GM12865 (cell line): ENCODE data around the gene SPATA16.

ENCODE experiments used
- DNase-seq: peaks from one replicate; pipeline ENCODE4 v3.0.0; 2010; ENCODE audit warnings: low read depth
- H3K4me3 ChIP-seq: 2 replicates; pipeline ENCODE4 v1.5.1; 2011; ENCODE audit warnings: mild to moderate bottlenecking, low read depth, low read length, control low read depth
- CTCF ChIP-seq: IDR thresholded peaks from 2 replicates; pipeline ENCODE4 v1.5.1; 2011; ENCODE audit warnings: low read length, control low read depth, low read depth, inconsistent platforms; ENCODE audit not compliant: insufficient read depth; ENCODE audit errors: missing control alignments

Gene SPATA16

GRCh38 chr3:173058229-173058628 is 82.8 kb downstream of the SPATA16 start:
- no peak overlapping the region for H3K4me3 ChIP-seq
- DNase-seq, result no peak
- no peak for TF ChIP-seq CTCF

GRCh38 chr3:173055228-173055933 is 85.7 kb downstream of the SPATA16 start:
- no peak for TF ChIP-seq CTCF
- no peak for DNase-seq
- no peak overlapping the region for H3K4me3 ChIP-seq

- no peak for DNase-seq
- no peak overlapping the region for H3K4me3 ChIP-seq
- no peak for TF ChIP-seq CTCF
These were observed 91.7 kb downstream of the SPATA16 start for GRCh38 chr3:173049360-173049759.

GRCh38 chr3:173045770-173046382 is 95.2 kb downstream of the SPATA16 start:
- DNase-seq, result no peak
- no peak for TF ChIP-seq CTCF
- H3K4me3 ChIP-seq, result no peak overlapping the region

GRCh38 chr3:173044998-173045397 is 96.0 kb downstream of the SPATA16 start:
- no peak for TF ChIP-seq CTCF
- H3K4me3 ChIP-seq, result no peak overlapping the region
- no peak for DNase-seq

- no peak overlapping the region for H3K4me3 ChIP-seq
- TF ChIP-seq CTCF, result no peak
- no peak for DNase-seq
These were observed 97.3 kb downstream of the SPATA16 start for GRCh38 chr3:173043757-173044156.

- DNase-seq, result no peak
- no peak for TF ChIP-seq CTCF
- H3K4me3 ChIP-seq, result no peak overlapping the region
These were observed 102.6 kb downstream of the SPATA16 start for GRCh38 chr3:173038484-173038871.
